GM12878 (cell line): Measurements from ENCODE around the gene GABARAPL2. TPM values are rescaled to one million over a fixed set of nuclear protein-coding genes. Genes with fewer than 3 reads are reported as not detected.

Source experiments
- CREB1 ChIP-seq: IDR thresholded peaks from 2 replicates; pipeline ENCODE4 v1.6.1; 2012; ENCODE audit warnings: low read depth, mild to moderate bottlenecking, inconsistent platforms
- FOS ChIP-seq: IDR thresholded peaks from 3 replicates; pipeline ENCODE4 v1.6.1; 2011; ENCODE audit warnings: borderline replicate concordance; ENCODE audit not compliant: insufficient read length; ENCODE audit errors: extremely low read depth
- RAD51 ChIP-seq: fragments of 450-650 bp; IDR thresholded peaks from 2 replicates; pipeline ENCODE4 v1.6.1; 2016; ENCODE audit warnings: moderate library complexity, mild to moderate bottlenecking, inconsistent platforms
- SREBF1 ChIP-seq: IDR thresholded peaks from 2 replicates; pipeline ENCODE4 v1.6.1; 2012; ENCODE audit warnings: mild to moderate bottlenecking, low read length
- SUPT20H ChIP-seq: IDR thresholded peaks from 2 replicates; pipeline ENCODE4 v1.6.1; 2011; ENCODE audit warnings: low read depth, mild to moderate bottlenecking, low read length, moderate library complexity, borderline replicate concordance; ENCODE audit not compliant: control insufficient read depth
- TCF12 ChIP-seq: IDR thresholded peaks from 2 replicates; pipeline ENCODE4 v1.6.1; 2011; ENCODE audit warnings: low read depth, mild to moderate bottlenecking, low read length
- ZNF24 ChIP-seq: fragments of 450-650 bp; IDR thresholded peaks from 2 replicates; pipeline ENCODE4 v1.6.1; 2017; ENCODE audit warnings: antibody characterized with exemption, mild to moderate bottlenecking
- polyA plus RNA-seq, 11 experiments: library from polyadenylated mRNA; depleted of rRNA in 4 of 11; unstranded in 6 of 11; stranded (reverse) in 5 of 11; fragments of >200 nt; fragmentation: Nextera tagmentation in 4 of 11; fragmentation: Illumina TruSeq in 1 of 11; extraction: Ambion mirVana in 4 of 11; extraction: Trizol in 1 of 11; gene quantifications; 1 replicate in 1 of 11; 2 replicates in 10 of 11; pipeline versions ENCODE4 v1.2.1 to v1.2.3, GENCODE V29; 2011 to 2016; ENCODE audit warnings: inconsistent platforms in 2 of 11, missing spikeins in 2 of 11, low read depth in 1 of 11
- total RNA-seq, 4 experiments: library from RNA; depleted of rRNA in 3 of 4; stranded (reverse); fragments of >200 nt in 3 of 4; fragmentation: Illumina TruSeq in 1 of 4; extraction: Trizol in 1 of 4; gene quantifications; 2 replicates each; pipeline versions ENCODE4 v1.2.1 to v1.2.3, GENCODE V29; 2013 to 2021
- TF ChIP-seq, protein P1 (sequence below): fragments of 450-650 bp; conservative IDR thresholded peaks from 2 replicates; pipeline ENCODE4 v1.6.1; 2017; ENCODE audit warnings: mild to moderate bottlenecking, moderate library complexity
- TF ChIP-seq, protein P2 (sequence below): fragments of 450-650 bp; IDR thresholded peaks from 2 replicates; pipeline ENCODE4 v1.6.1; 2017; ENCODE audit warnings: low read depth, mild to moderate bottlenecking, moderate library complexity
- TF ChIP-seq, protein P3 (sequence below): fragments of 450-650 bp; IDR thresholded peaks from 2 replicates; pipeline ENCODE4 v1.6.1; 2017; ENCODE audit warnings: mild to moderate bottlenecking, moderate library complexity

Gene GABARAPL2
- total and polyA plus RNA-seq, 10 of the 15 experiments (the other 5 are each of a cell fraction or from before 2014, with no cell fraction given), result 61.9 to 359 (median 128) TPM

DNA sequence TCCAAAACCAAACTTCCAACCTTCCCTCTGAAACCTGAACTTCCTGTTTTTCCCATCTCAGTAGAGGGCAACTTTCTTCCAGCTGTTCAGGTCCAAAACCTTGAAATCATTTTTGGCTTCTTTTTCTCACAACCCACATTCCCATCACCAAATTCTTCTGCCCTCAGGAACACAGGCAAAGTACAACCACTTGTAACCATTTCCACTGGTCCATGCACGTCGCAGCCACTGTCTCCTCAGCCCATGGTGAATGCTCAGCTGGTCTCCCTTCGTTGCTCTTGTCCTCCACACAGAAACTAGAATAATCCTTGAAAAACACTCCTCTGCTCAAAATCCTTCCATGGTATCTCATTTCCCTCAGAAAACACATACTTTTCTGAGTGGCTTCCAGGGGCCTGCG lies 60.6 kb downstream of the GABARAPL2 start (continued):
- TF ChIP-seq, protein P1, sequence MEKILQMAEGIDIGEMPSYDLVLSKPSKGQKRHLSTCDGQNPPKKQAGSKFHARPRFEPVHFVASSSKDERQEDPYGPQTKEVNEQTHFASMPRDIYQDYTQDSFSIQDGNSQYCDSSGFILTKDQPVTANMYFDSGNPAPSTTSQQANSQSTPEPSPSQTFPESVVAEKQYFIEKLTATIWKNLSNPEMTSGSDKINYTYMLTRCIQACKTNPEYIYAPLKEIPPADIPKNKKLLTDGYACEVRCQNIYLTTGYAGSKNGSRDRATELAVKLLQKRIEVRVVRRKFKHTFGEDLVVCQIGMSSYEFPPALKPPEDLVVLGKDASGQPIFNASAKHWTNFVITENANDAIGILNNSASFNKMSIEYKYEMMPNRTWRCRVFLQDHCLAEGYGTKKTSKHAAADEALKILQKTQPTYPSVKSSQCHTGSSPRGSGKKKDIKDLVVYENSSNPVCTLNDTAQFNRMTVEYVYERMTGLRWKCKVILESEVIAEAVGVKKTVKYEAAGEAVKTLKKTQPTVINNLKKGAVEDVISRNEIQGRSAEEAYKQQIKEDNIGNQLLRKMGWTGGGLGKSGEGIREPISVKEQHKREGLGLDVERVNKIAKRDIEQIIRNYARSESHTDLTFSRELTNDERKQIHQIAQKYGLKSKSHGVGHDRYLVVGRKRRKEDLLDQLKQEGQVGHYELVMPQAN, result no peak
- TF ChIP-seq, protein P2, sequence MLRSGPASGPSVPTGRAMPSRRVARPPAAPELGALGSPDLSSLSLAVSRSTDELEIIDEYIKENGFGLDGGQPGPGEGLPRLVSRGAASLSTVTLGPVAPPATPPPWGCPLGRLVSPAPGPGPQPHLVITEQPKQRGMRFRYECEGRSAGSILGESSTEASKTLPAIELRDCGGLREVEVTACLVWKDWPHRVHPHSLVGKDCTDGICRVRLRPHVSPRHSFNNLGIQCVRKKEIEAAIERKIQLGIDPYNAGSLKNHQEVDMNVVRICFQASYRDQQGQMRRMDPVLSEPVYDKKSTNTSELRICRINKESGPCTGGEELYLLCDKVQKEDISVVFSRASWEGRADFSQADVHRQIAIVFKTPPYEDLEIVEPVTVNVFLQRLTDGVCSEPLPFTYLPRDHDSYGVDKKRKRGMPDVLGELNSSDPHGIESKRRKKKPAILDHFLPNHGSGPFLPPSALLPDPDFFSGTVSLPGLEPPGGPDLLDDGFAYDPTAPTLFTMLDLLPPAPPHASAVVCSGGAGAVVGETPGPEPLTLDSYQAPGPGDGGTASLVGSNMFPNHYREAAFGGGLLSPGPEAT, result no peak
- no peak for TF ChIP-seq SREBF1
- TF ChIP-seq, protein P3, sequence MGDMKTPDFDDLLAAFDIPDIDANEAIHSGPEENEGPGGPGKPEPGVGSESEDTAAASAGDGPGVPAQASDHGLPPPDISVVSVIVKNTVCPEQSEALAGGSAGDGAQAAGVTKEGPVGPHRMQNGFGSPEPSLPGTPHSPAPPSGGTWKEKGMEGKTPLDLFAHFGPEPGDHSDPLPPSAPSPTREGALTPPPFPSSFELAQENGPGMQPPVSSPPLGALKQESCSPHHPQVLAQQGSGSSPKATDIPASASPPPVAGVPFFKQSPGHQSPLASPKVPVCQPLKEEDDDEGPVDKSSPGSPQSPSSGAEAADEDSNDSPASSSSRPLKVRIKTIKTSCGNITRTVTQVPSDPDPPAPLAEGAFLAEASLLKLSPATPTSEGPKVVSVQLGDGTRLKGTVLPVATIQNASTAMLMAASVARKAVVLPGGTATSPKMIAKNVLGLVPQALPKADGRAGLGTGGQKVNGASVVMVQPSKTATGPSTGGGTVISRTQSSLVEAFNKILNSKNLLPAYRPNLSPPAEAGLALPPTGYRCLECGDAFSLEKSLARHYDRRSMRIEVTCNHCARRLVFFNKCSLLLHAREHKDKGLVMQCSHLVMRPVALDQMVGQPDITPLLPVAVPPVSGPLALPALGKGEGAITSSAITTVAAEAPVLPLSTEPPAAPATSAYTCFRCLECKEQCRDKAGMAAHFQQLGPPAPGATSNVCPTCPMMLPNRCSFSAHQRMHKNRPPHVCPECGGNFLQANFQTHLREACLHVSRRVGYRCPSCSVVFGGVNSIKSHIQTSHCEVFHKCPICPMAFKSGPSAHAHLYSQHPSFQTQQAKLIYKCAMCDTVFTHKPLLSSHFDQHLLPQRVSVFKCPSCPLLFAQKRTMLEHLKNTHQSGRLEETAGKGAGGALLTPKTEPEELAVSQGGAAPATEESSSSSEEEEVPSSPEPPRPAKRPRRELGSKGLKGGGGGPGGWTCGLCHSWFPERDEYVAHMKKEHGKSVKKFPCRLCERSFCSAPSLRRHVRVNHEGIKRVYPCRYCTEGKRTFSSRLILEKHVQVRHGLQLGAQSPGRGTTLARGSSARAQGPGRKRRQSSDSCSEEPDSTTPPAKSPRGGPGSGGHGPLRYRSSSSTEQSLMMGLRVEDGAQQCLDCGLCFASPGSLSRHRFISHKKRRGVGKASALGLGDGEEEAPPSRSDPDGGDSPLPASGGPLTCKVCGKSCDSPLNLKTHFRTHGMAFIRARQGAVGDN, result no peak
- no peak for TF ChIP-seq ZNF24
- TF ChIP-seq SUPT20H, result no peak
- no peak for TF ChIP-seq CREB1
- TF ChIP-seq RAD51, result no peak
- no peak for TF ChIP-seq TCF12
- TF ChIP-seq FOS, result no peak

Other genes with a start within 250 kb of the GABARAPL2 start
Only the 7 nearest of the 11 such genes appear.
- gene TMEM170A, start 101.7 kb upstream of the GABARAPL2 start, total RNA-seq (2014; rRNA removed), result 22.9 and 26.4 TPM in 2 replicates
- 17.7 and 18.9 TPM in 2 replicates for gene TMEM170A, start 101.7 kb upstream of the GABARAPL2 start, total RNA-seq (2014; rRNA removed; fragmentation: Illumina TruSeq; extraction: Trizol)
- 20.7 and 23.0 TPM in 2 replicates for gene TMEM170A, start 101.7 kb upstream of the GABARAPL2 start, total RNA-seq (2021)
- gene TMEM170A, start 101.7 kb upstream of the GABARAPL2 start, polyA plus RNA-seq (2011; rRNA removed), result 28.2 and 41.5 TPM in 2 replicates
- gene TMEM170A, start 101.7 kb upstream of the GABARAPL2 start, polyA plus RNA-seq (2014; fragmentation: Illumina TruSeq; extraction: Trizol), result 13.5 and 16.5 TPM in 2 replicates
- gene TMEM170A, start 101.7 kb upstream of the GABARAPL2 start, polyA plus RNA-seq (2014; fragmentation: Nextera tagmentation; extraction: Ambion mirVana), result 1 to 10 TPM; 7.3 to 7.8 TPM
- gene TMEM170A, start 101.7 kb upstream of the GABARAPL2 start, polyA plus RNA-seq (2014; rRNA removed), result 11.5 and 14.6 TPM in 2 replicates
- gene TMEM170A, start 101.7 kb upstream of the GABARAPL2 start, polyA plus RNA-seq (2016; fragmentation: Nextera tagmentation; extraction: Ambion mirVana), result 10 to 100 TPM; 23.5 to 27.5 TPM
- 1.1 and 2.5 TPM in 2 replicates for gene CHST6, start 70.9 kb upstream of the GABARAPL2 start, total RNA-seq (2014; rRNA removed)
- gene CHST6, start 70.9 kb upstream of the GABARAPL2 start, total RNA-seq (2014; rRNA removed; fragmentation: Illumina TruSeq; extraction: Trizol), result 0.64 and 0.67 TPM in 2 replicates
- gene CHST6, start 70.9 kb upstream of the GABARAPL2 start, total RNA-seq (2021), result 1.9 and 2.5 TPM in 2 replicates
- 0.20 and 0.29 TPM in 2 replicates for gene CHST6, start 70.9 kb upstream of the GABARAPL2 start, polyA plus RNA-seq (2011; rRNA removed)
- 0.48 and 0.57 TPM in 2 replicates for gene CHST6, start 70.9 kb upstream of the GABARAPL2 start, polyA plus RNA-seq (2014; fragmentation: Illumina TruSeq; extraction: Trizol)
- gene CHST6, start 70.9 kb upstream of the GABARAPL2 start, polyA plus RNA-seq (2014; fragmentation: Nextera tagmentation; extraction: Ambion mirVana), result under 1 TPM; 0.14 to 0.18 TPM
- gene CHST6, start 70.9 kb upstream of the GABARAPL2 start, polyA plus RNA-seq (2014; rRNA removed), result 1.3 and 1.6 TPM in 2 replicates
- under 1 TPM; 0.28 to 0.46 TPM for gene CHST6, start 70.9 kb upstream of the GABARAPL2 start, polyA plus RNA-seq (2016; fragmentation: Nextera tagmentation; extraction: Ambion mirVana)
- gene CHST5, start 30.3 kb upstream of the GABARAPL2 start, total RNA-seq (2014; rRNA removed), result 0.23 TPM in 1 of 2 replicates, not detected in the other
- 0.04 TPM in 1 of 2 replicates, not detected in the other for gene CHST5, start 30.3 kb upstream of the GABARAPL2 start, total RNA-seq (2014; rRNA removed; fragmentation: Illumina TruSeq; extraction: Trizol)
- gene CHST5, start 30.3 kb upstream of the GABARAPL2 start, total RNA-seq (2021), result 0.19 TPM in 1 of 2 replicates, not detected in the other
- gene CHST5, start 30.3 kb upstream of the GABARAPL2 start, polyA plus RNA-seq (2011; rRNA removed), result not detected in 2 replicates
- gene CHST5, start 30.3 kb upstream of the GABARAPL2 start, polyA plus RNA-seq (2014; fragmentation: Illumina TruSeq; extraction: Trizol), result not detected in 2 replicates
- gene CHST5, start 30.3 kb upstream of the GABARAPL2 start, polyA plus RNA-seq (2014; fragmentation: Nextera tagmentation; extraction: Ambion mirVana), result not detected
- 0.05 and 0.08 TPM in 2 replicates for gene CHST5, start 30.3 kb upstream of the GABARAPL2 start, polyA plus RNA-seq (2014; rRNA removed)
- under 1 TPM in 1 of 2 experiments, not detected in 1; 0.43 TPM for gene CHST5, start 30.3 kb upstream of the GABARAPL2 start, polyA plus RNA-seq (2016; fragmentation: Nextera tagmentation; extraction: Ambion mirVana)
- 5.9 and 7.4 TPM in 2 replicates for gene TMEM231, start 10.1 kb upstream of the GABARAPL2 start, total RNA-seq (2014; rRNA removed)
- gene TMEM231, start 10.1 kb upstream of the GABARAPL2 start, total RNA-seq (2014; rRNA removed; fragmentation: Illumina TruSeq; extraction: Trizol), result 4.3 TPM in 2 replicates
- 5.6 and 5.9 TPM in 2 replicates for gene TMEM231, start 10.1 kb upstream of the GABARAPL2 start, total RNA-seq (2021)
- gene TMEM231, start 10.1 kb upstream of the GABARAPL2 start, polyA plus RNA-seq (2011; rRNA removed), result 4.4 and 5.4 TPM in 2 replicates
- gene TMEM231, start 10.1 kb upstream of the GABARAPL2 start, polyA plus RNA-seq (2014; fragmentation: Illumina TruSeq; extraction: Trizol), result 5.3 and 6.9 TPM in 2 replicates
- 1 to 10 TPM; 1.2 TPM for gene TMEM231, start 10.1 kb upstream of the GABARAPL2 start, polyA plus RNA-seq (2014; fragmentation: Nextera tagmentation; extraction: Ambion mirVana)
- gene TMEM231, start 10.1 kb upstream of the GABARAPL2 start, polyA plus RNA-seq (2014; rRNA removed), result 5.2 and 9.1 TPM in 2 replicates
- gene TMEM231, start 10.1 kb upstream of the GABARAPL2 start, polyA plus RNA-seq (2016; fragmentation: Nextera tagmentation; extraction: Ambion mirVana), result 1 to 10 TPM; 6.4 to 6.5 TPM
- gene ADAT1, start 56.9 kb downstream of the GABARAPL2 start, total RNA-seq (2014; rRNA removed), result 61.7 and 72.9 TPM in 2 replicates
- 66.3 and 70.3 TPM in 2 replicates for gene ADAT1, start 56.9 kb downstream of the GABARAPL2 start, total RNA-seq (2014; rRNA removed; fragmentation: Illumina TruSeq; extraction: Trizol)
- 70.0 and 72.3 TPM in 2 replicates for gene ADAT1, start 56.9 kb downstream of the GABARAPL2 start, total RNA-seq (2021)
- gene ADAT1, start 56.9 kb downstream of the GABARAPL2 start, polyA plus RNA-seq (2011; rRNA removed), result 28.2 and 34.8 TPM in 2 replicates
- gene ADAT1, start 56.9 kb downstream of the GABARAPL2 start, polyA plus RNA-seq (2014; fragmentation: Illumina TruSeq; extraction: Trizol), result 77.4 and 86.7 TPM in 2 replicates
- 10 to 100 TPM; 26.2 to 29.5 TPM for gene ADAT1, start 56.9 kb downstream of the GABARAPL2 start, polyA plus RNA-seq (2014; fragmentation: Nextera tagmentation; extraction: Ambion mirVana)
- 39.5 and 49.9 TPM in 2 replicates for gene ADAT1, start 56.9 kb downstream of the GABARAPL2 start, polyA plus RNA-seq (2014; rRNA removed)
- gene ADAT1, start 56.9 kb downstream of the GABARAPL2 start, polyA plus RNA-seq (2016; fragmentation: Nextera tagmentation; extraction: Ambion mirVana), result 10 to 100 TPM; 43.9 to 65.2 TPM
- gene KARS1, start 81.3 kb downstream of the GABARAPL2 start, total RNA-seq (2014; rRNA removed), result 216 and 234 TPM in 2 replicates
- 235 and 238 TPM in 2 replicates for gene KARS1, start 81.3 kb downstream of the GABARAPL2 start, total RNA-seq (2014; rRNA removed; fragmentation: Illumina TruSeq; extraction: Trizol)
- gene KARS1, start 81.3 kb downstream of the GABARAPL2 start, total RNA-seq (2021), result 194 and 195 TPM in 2 replicates
- 187 and 198 TPM in 2 replicates for gene KARS1, start 81.3 kb downstream of the GABARAPL2 start, polyA plus RNA-seq (2011; rRNA removed)
- gene KARS1, start 81.3 kb downstream of the GABARAPL2 start, polyA plus RNA-seq (2014; fragmentation: Illumina TruSeq; extraction: Trizol), result 280 and 301 TPM in 2 replicates
- gene KARS1, start 81.3 kb downstream of the GABARAPL2 start, polyA plus RNA-seq (2014; fragmentation: Nextera tagmentation; extraction: Ambion mirVana), result 100 to 1,000 TPM; 187 to 207 TPM
- gene KARS1, start 81.3 kb downstream of the GABARAPL2 start, polyA plus RNA-seq (2014; rRNA removed), result 184 and 201 TPM in 2 replicates
- 100 to 1,000 TPM; 304 to 312 TPM for gene KARS1, start 81.3 kb downstream of the GABARAPL2 start, polyA plus RNA-seq (2016; fragmentation: Nextera tagmentation; extraction: Ambion mirVana)
- 50.2 and 57.8 TPM in 2 replicates for gene TERF2IP, start 81.4 kb downstream of the GABARAPL2 start, total RNA-seq (2014; rRNA removed)
- 60.1 and 62.4 TPM in 2 replicates for gene TERF2IP, start 81.4 kb downstream of the GABARAPL2 start, total RNA-seq (2014; rRNA removed; fragmentation: Illumina TruSeq; extraction: Trizol)
- 56.5 and 57.4 TPM in 2 replicates for gene TERF2IP, start 81.4 kb downstream of the GABARAPL2 start, total RNA-seq (2021)
- 50.5 and 73.9 TPM in 2 replicates for gene TERF2IP, start 81.4 kb downstream of the GABARAPL2 start, polyA plus RNA-seq (2011; rRNA removed)
- 77.9 and 103 TPM in 2 replicates for gene TERF2IP, start 81.4 kb downstream of the GABARAPL2 start, polyA plus RNA-seq (2014; fragmentation: Illumina TruSeq; extraction: Trizol)
- gene TERF2IP, start 81.4 kb downstream of the GABARAPL2 start, polyA plus RNA-seq (2014; fragmentation: Nextera tagmentation; extraction: Ambion mirVana), result 10 to 100 TPM; 19.6 to 40.6 TPM
- 51.8 and 52.3 TPM in 2 replicates for gene TERF2IP, start 81.4 kb downstream of the GABARAPL2 start, polyA plus RNA-seq (2014; rRNA removed)
- gene TERF2IP, start 81.4 kb downstream of the GABARAPL2 start, polyA plus RNA-seq (2016; fragmentation: Nextera tagmentation; extraction: Ambion mirVana), result 10 to 100 TPM; 86.4 to 93.1 TPM